ENCODE data around the gene TRIM63. TPM values are rescaled to one million over a fixed set of nuclear protein-coding genes. Genes with fewer than 3 reads are reported as not detected.

Gene TRIM63
- total RNA-seq, 2 experiments from 2014 or later = not detected

DNA sequence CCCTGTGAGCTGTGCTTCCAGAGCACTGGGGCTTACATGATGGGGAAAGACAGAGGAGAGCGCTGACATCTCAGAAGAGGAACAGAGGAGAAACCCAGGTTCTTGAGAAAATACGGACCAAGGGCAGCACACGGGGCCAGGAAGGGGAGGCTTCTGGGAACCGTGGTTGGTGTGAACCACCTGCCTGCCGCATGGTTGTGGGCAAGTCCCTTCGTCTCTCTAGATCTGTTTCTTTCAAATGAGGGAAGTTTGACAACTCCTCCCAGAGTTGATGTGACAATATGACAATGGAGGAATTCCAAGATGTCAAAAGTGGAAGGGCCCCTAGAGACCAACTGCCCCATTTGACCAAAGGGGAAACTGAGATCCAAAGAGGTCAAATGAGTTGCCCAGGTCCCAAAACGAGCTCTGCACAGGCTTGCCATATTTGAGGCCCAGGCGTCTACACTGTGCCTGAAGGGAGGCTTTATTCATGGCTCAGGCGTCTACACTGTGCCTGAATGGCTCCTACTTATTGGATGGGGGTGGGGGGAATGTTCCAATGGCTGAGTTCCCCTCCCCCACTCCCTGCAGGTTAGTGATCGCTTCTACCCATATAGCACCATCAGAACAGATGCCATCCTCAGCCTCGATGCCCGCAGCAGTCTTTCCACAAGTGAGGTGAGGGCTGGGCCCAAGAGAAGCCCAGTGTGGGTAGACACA is 34.6 kb downstream of the TRIM63 start:
- ATAC-seq (ENCODE audit: low read depth) (no peak), DNase-seq (no peak)
- H3K36me3 Mint-ChIP-seq = no peaks in the 10 kb centered on the region
- H3K4me1 Mint-ChIP-seq = peaks cover 10% of the 10 kb centered on the region
- H3K27me3 Mint-ChIP-seq = peaks cover 12% of the 10 kb centered on the region
- H3K9me3 Mint-ChIP-seq = no peaks in the 10 kb centered on the region
- POLR2A ChIA-PET = interaction anchor here (0.7 kb wide), 1 partner anchor 144 kb away, joined by 3 read pairs; no protein-coding TSS in a partner anchor
- H3K27ac Mint-ChIP-seq = no peak overlapping the region
- H3K4me3 Mint-ChIP-seq = no peak overlapping the region

- Mint-ChIP-seq H3K4me3 (no peak overlapping the region), H3K27ac (no peak overlapping the region), H3K4me1 (peaks cover 10% of the 10 kb centered on the region), H3K9me3 (no peaks in the 10 kb centered on the region), H3K36me3 (no peaks in the 10 kb centered on the region), H3K27me3 (peaks cover 12% of the 10 kb centered on the region)
- POLR2A ChIA-PET = no interaction called here
- no peak for DNase-seq
- ATAC-seq (ENCODE audit: low read depth) = no peak
These were observed 35.7 kb downstream of the TRIM63 start for GRCh38 chr1:26031611-26032220.

GRCh38 chr1:26031196-26031595 is 36.2 kb downstream of the TRIM63 start:
- DNase-seq (no peak), ATAC-seq (ENCODE audit: low read depth) (no peak)
- no peaks in the 10 kb centered on the region for H3K36me3 Mint-ChIP-seq
- no peak overlapping the region for H3K27ac Mint-ChIP-seq
- POLR2A ChIA-PET = no interaction called here
- no peak overlapping the region for H3K4me3 Mint-ChIP-seq
- peaks cover 10% of the 10 kb centered on the region for H3K4me1 Mint-ChIP-seq
- H3K9me3 Mint-ChIP-seq = no peaks in the 10 kb centered on the region
- H3K27me3 Mint-ChIP-seq = peaks cover 12% of the 10 kb centered on the region

DNA sequence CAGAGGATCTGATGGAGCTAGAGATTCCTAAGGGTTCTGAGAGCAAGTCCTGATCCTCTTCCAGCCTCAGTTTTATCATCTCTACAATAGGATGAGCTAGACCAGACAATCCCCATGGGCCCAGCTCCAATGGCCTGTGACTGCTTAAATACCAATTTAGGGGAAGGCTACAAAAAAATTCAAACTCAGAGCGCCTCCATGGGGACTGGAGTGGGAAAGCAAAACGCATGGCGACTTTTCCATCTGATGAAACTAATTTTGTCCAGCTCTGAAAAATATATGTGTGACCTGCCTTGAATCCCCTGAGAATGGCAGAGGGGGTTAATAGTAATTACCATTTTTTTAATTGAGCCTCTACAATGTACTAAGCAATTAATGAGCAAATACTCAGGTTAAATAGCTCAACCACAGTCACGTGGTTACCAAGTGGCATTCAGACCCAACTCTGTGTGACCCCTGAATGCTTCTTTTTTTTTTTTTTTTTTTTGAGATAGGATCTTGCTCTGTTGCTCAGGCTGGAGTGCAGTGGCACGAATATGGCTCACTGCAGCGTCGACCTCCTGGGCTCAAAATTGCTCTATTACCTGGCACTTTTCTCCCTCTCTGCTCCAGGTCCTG is 37.5 kb downstream of the TRIM63 start:
- ATAC-seq (ENCODE audit: low read depth) (no peak), DNase-seq (no peak)
- Mint-ChIP-seq H3K27me3 (peaks cover 12% of the 10 kb centered on the region), H3K27ac (no peak overlapping the region), H3K36me3 (no peaks in the 10 kb centered on the region), H3K4me1 (peaks cover 8% of the 10 kb centered on the region), H3K9me3 (no peaks in the 10 kb centered on the region), H3K4me3 (no peak overlapping the region)
- POLR2A ChIA-PET = no interaction called here

DNA sequence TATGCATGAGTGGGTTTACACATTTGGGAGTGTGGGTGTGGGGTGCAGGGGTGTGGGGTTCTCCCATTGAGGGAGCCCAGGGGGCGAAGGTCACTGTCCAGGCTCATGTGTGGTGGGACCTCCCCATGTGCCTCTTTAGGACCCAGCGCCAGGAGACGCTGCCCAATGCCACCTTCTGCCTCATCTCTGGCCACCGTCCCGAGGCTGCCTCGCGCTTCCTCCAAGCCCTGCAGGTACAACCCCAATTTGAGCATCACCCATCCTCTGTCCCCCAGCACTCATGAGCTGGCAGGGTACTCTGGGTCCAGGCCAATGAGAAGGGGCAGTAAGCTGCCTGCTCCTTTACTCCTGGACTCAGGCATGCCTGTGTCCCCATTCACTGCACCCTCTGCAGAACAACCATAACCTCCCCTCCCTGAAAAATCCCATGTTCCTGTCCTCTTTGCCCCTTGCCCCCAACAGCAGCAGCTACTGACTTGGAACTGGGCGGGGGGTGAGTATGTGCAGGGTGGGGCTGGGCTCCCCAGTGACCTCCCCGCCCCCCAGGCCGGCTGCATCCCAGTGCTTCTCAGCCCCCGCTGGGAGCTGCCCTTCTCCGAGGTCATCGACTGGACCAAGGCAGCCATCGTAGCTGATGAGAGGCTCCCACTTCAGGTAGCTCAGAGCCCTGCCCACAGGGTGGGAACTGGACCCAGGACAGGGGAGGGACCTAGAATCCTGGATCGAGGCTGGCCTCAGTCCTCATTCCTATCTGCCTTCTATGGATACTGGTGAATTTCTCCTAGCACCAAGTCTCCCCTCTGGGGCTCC is 38.2 kb downstream of the TRIM63 start:
- H3K4me1 Mint-ChIP-seq = peaks cover 2% of the 10 kb centered on the region
- ATAC-seq (ENCODE audit: low read depth) (no peak), DNase-seq (no peak)
- H3K27me3 Mint-ChIP-seq = peaks cover 12% of the 10 kb centered on the region
- H3K27ac Mint-ChIP-seq = no peak overlapping the region
- H3K4me3 Mint-ChIP-seq = no peak overlapping the region
- H3K36me3 Mint-ChIP-seq = no peaks in the 10 kb centered on the region
- no peaks in the 10 kb centered on the region for H3K9me3 Mint-ChIP-seq
- POLR2A ChIA-PET = no interaction called here

DNA sequence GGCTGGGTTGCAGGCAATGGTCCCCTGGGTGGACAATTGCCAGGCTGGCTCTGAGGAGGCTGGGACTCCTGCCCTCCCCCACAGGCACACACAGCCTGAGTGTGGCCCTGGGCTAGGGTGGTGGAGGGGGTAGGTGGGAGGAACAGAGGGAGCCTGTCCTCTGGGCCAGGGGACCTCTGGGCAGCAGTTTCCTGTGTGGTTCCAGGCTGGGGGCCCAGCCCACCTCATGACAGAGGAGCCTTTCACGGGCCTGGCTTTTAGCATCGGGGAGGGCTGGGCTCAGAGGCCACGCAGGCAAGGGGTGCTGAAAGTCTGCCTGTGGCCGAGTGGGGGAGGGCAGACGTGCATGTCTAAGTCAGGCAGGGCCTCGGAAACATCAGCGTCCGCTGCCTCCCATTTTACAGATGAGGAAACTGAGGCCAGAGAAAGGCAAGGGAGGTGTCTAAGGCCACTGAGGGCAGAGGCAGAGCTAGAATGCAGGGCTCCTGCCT is 38.9 kb downstream of the TRIM63 start:
- ATAC-seq (ENCODE audit: low read depth) = no peak
- Mint-ChIP-seq H3K27ac (no peak overlapping the region), H3K4me1 (no peaks in the 10 kb centered on the region), H3K36me3 (no peaks in the 10 kb centered on the region), H3K9me3 (no peaks in the 10 kb centered on the region), H3K27me3 (peaks cover 9% of the 10 kb centered on the region), H3K4me3 (no peak overlapping the region)
- no peak for DNase-seq
- POLR2A ChIA-PET = no interaction called here

DNA sequence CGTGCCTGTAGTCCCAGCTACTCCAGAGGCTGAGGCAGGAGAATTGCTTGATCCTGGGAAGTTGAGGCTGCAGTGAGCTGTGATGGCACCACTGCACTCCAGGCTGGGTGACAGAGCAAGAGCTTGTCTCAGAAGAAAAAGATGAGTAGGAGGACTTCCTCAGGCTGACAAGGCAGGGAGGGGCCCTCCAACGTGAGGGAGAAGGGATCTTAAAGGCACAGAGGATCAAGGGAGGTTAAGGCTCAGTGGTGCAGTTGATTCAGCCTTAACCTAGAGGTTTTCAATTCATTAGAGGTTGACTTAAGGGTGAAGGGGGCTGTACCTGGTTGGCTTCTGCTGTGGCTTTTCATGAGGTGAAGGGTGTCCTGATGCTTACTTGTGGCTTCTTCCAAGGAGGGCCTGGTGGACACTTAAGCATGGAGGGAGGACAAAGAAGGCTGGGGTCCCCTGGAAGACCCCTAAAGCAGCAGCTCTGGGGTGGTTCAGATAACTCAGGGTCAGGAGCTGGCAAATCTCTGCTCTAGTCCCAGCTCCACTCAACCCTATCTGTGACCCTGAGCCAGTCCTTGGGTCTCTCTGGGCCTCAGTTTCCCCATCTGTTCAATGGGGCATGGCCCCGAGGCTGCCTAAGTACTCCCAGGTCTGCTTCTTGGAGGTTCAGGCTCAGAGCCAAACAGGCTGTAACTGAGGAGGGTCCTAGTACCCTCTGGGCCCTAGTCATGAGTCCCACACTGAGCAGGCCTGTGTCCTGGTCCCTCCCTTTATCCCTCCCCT is 39.5 kb downstream of the TRIM63 start:
- DNase-seq (no peak), ATAC-seq (ENCODE audit: low read depth) (peak; percentile 20)
- Mint-ChIP-seq H3K9me3 (no peaks in the 10 kb centered on the region), H3K4me3 (no peak overlapping the region), H3K27me3 (peaks cover 9% of the 10 kb centered on the region), H3K36me3 (no peaks in the 10 kb centered on the region), H3K27ac (no peak overlapping the region), H3K4me1 (no peaks in the 10 kb centered on the region)
- POLR2A ChIA-PET = no interaction called here

DNA sequence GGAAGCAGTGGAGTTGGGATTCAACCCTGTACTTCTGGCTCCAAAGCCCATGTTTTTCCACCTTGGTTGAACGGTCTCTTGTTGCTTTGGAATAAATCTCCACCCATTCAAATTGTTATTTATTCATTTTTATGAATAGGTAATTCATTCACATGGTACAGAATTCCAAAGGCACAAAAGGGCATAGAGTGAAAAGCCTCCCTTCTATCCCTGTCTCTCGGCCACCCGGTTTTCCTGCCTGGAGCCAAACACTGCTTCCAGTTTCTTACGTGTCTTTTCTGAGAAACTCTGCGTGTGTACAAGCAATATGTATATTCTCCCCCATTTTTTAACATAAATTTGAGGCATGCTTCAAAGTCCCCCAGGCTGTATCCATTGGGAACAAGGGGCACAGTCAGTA is 41.9 kb downstream of the TRIM63 start:
- no peak overlapping the region for H3K27ac Mint-ChIP-seq
- no peaks in the 10 kb centered on the region for H3K9me3 Mint-ChIP-seq
- POLR2A ChIA-PET = interaction anchor here (0.7 to 0.8 kb wide), 2 partner anchors 35 to 210 kb away, joined by 3 read pairs; no protein-coding TSS in a partner anchor
- no peak for DNase-seq
- no peaks in the 10 kb centered on the region for H3K4me1 Mint-ChIP-seq
- no peaks in the 10 kb centered on the region for H3K36me3 Mint-ChIP-seq
- ATAC-seq (ENCODE audit: low read depth) = no peak
- H3K27me3 Mint-ChIP-seq = peaks cover 4% of the 10 kb centered on the region
- H3K4me3 Mint-ChIP-seq = no peak overlapping the region

DNA sequence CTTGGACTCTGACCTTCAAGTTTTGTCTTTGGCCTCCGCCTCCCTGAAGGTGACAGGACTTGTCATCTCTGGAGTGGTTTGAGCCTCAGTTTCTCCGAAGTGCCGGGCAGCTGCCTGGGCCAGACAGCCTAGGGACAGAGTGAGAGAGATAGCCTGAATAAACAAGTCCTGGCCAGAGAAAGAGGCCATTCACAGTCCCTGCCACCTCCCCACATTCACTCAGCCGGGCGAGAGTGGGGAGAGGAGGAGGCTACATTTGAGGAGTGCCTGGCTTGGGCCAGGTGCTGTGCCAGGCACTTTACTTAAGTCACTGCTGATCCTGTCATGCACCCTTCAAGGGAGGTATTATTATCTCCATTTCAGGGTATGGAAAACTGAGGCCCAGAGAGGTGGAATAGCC is 42.4 kb downstream of the TRIM63 start:
- Mint-ChIP-seq H3K27ac (no peak overlapping the region), H3K27me3 (peaks cover 8% of the 10 kb centered on the region), H3K4me3 (no peak overlapping the region), H3K4me1 (peaks cover 3% of the 10 kb centered on the region), H3K9me3 (no peaks in the 10 kb centered on the region), H3K36me3 (no peaks in the 10 kb centered on the region)
- no peak for DNase-seq
- ATAC-seq (ENCODE audit: low read depth) = no peak
- POLR2A ChIA-PET = interaction anchor here (0.8 kb wide), 1 partner anchor 34 kb away, joined by 3 read pairs; no protein-coding TSS in a partner anchor

- Mint-ChIP-seq H3K27me3 (peaks cover 7% of the 10 kb centered on the region), H3K4me3 (no peak overlapping the region), H3K36me3 (no peaks in the 10 kb centered on the region), H3K27ac (no peak overlapping the region), H3K4me1 (peaks cover 11% of the 10 kb centered on the region), H3K9me3 (no peaks in the 10 kb centered on the region)
- DNase-seq = no peak
- no peak for ATAC-seq (ENCODE audit: low read depth)
- POLR2A ChIA-PET = no interaction called here
These were observed 43.6 kb downstream of the TRIM63 start for GRCh38 chr1:26023826-26024225.

DNA sequence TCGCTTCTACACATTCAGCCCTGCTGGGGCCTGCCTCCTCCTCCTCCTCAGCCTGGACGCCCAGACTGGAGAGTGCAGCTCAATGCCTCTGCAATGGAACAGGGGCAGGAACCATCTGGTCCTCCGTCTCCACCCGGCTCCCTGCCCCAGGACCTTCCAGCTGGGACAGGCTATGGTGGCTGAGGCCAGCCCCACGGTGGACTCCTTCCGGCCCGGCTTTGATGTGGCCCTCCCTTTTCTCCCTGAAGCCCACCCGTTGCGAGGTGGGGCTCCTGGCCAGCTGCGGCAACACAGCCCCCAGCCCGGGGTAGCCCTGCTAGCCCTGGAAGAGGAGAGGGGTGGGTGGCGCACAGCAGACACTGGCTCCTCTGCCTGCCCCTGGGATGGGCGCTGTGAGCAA is 44.4 kb downstream of the TRIM63 start:
- H3K4me3 Mint-ChIP-seq = no peak overlapping the region
- ATAC-seq (ENCODE audit: low read depth) (no peak), DNase-seq (no peak)
- peaks cover 11% of the 10 kb centered on the region for H3K4me1 Mint-ChIP-seq
- POLR2A ChIA-PET = interaction anchor here (0.8 kb wide), 1 partner anchor 127 kb away, joined by 3 read pairs; no protein-coding TSS in a partner anchor
- no peaks in the 10 kb centered on the region for H3K9me3 Mint-ChIP-seq
- H3K27me3 Mint-ChIP-seq = peaks cover 7% of the 10 kb centered on the region
- H3K36me3 Mint-ChIP-seq = no peaks in the 10 kb centered on the region
- H3K27ac Mint-ChIP-seq = no peak overlapping the region

- no peaks in the 10 kb centered on the region for H3K9me3 Mint-ChIP-seq
- ATAC-seq (ENCODE audit: low read depth) (no peak), DNase-seq (no peak)
- no peak overlapping the region for H3K27ac Mint-ChIP-seq
- H3K36me3 Mint-ChIP-seq = no peaks in the 10 kb centered on the region
- POLR2A ChIA-PET = interaction anchor here (0.8 kb wide), 1 partner anchor 127 kb away, joined by 3 read pairs; no protein-coding TSS in a partner anchor
- H3K4me1 Mint-ChIP-seq = peaks cover 11% of the 10 kb centered on the region
- H3K4me3 Mint-ChIP-seq = no peak overlapping the region
- peaks cover 7% of the 10 kb centered on the region for H3K27me3 Mint-ChIP-seq
These were observed 45.0 kb downstream of the TRIM63 start for GRCh38 chr1:26022404-26022779.

All from activated naive CD8-positive, alpha-beta T cell treated with anti-CD3 and anti-CD28 coated beads, Interleukin-2, amount 10 ng/mL, durations not matched to agents 7 days and 5 days (primary cell).